Activated CD4-positive, alpha-beta T cell treated with anti-CD3 and anti-CD28 coated beads for 24 hours (primary cell): ENCODE measurements around the gene AGBL1.
"Not testable (repeated sequence)": the region's sequence is repeated elsewhere in the genome, so short reads cannot be mapped to it uniquely, and the experiment has no call there.

ENCODE experiments used
- DNase-seq, 2 donors: peaks; one replicate each; pipeline ENCODE4 v3.0.0-alpha.2; 2020; ENCODE audit warnings: low read depth in 2 of 2

The AGBL1 gene

DNA sequence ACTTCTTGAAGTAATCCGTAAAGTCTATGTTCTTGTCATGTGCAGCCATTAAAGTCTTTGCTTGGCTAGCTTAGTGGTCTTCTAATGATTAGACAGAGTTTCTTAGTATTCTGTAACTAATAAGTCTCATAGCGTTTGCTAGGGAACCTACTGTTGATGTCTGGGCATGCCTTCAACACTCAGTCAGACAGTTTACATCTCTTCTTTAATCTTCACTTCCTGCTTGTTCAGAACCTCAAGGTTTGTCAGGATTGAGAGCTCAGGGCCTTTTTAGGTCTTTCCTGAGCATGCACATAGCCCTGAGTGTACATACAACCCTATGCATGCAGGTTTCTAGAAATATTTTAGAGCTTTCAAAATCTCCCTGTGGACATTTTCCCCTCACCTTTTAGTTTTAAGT, 426.3 kb downstream of the AGBL1 start:
- DNase-seq = no peak

GRCh38 chr15:86506401-86506800, 426.7 kb downstream of the AGBL1 start:
- DNase-seq = no peak

GRCh38 chr15:86515625-86516024, 436.0 kb downstream of the AGBL1 start:
- no peak for DNase-seq

DNA sequence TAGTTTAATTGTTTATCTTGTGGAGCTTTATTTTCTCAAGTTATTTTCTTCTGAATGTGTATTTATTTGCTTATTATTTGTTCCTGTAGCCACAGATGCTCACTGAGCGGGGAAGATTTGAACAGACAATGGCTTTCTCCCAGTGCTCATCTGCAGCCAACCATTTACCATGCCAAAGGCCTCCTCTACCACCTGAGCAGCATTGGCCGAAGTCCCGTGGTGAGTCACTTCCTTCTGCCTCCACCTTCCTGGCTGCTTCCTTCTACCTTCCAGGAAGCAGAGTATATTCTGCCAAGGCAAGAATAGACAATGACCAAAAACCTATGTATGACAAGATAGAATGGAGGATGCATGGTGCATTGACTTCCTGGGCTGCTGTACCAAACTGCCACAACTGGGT, 443.1 kb downstream of the AGBL1 start:
- DNase-seq = no peak

DNA sequence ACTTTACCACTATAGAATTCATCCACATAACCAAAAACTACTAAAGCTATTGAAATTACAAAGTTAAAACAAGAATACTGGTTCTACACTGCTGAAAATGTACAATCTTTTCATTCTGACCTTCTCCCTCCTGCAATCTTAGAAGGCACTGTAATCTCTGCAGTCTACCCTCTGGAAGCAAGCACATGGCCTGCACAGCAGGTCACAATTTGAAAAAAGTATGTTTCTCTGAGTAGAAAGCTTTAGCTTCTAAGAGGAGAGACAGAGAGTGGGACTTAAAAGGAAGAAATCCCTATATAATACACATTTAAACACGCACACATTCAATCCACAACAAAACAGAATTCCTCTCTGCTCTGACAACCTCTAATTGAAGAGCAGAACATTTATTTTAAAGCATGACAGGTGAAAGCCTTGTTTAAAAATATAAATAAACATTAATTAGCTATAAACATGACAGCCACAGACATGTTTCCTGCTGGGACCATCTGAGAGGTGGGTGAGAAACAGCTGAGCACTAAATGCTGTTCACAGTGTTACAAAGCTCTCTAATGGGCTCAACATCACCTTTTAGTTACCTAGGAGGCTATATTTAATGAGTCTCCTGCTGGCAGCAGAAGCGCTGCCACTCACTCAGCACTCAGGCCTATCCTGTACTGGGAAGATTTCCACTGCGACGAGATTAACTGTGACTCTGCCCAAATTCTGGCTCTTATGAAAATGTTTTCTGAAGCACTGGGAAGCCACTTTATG, 447.4 kb downstream of the AGBL1 start:
- no peak for DNase-seq

GRCh38 chr15:86528094-86528493, 448.4 kb downstream of the AGBL1 start:
- DNase-seq = not testable (repeated sequence)

- no peak for DNase-seq
These were observed 458.5 kb downstream of the AGBL1 start for GRCh38 chr15:86538141-86538540.

DNA sequence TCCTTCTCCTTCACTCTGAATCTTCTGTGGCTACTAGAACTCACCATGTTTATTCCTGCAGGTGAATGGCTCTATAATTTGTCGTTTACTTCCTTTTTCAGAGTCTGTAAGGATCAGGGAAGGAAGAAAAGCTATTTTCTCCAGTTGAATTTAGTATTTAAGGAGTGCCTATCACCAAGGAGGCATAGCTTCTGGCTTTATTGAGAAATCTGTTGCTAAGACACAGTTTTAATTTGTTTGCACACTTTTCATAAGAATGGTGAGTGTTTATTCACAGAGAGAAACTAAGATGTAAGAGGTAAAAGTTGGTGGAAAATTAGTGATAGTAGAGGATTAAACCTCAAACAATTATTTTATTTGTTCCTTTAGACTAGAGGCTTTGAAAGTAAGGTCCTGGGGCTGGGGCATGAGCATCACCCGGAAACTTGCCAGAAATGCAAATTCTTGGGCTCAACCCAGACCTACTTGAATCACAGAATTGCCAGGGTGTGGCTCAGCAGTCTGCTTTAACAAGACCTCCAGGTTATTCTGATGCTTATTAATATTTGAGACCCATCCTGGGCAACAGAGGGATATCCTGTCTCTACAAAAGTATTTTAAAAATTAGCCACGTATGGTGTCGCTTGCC, 461.3 kb downstream of the AGBL1 start:
- DNase-seq = no peak

- no peak for DNase-seq
These were observed 461.9 kb downstream of the AGBL1 start for GRCh38 chr15:86541540-86541939.

- DNase-seq = no peak
These were observed 470.4 kb downstream of the AGBL1 start for GRCh38 chr15:86550075-86550474.

DNA sequence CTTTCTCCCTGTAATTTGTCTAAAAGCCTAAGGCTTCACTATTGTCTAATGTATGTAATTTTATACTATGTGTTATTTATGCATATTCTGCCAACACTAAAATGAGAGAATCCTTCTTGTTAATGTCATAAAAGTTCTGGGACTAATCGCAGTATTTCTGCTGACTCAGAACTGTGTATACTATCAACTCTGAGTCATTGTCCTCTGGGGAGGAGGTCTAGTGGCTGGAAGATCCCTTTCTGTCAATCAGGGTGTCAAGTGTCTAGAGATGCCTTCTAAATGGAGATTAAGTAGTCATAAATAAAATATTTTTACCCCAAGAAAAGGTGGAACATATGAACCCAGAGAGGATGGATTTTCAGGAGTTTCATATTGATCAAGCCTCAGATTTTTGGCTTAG, 473.4 kb downstream of the AGBL1 start:
- no peak for DNase-seq

- DNase-seq = no peak
These were observed 475.4 kb downstream of the AGBL1 start for GRCh38 chr15:86555098-86555497.

GRCh38 chr15:86555939-86556338, 476.3 kb downstream of the AGBL1 start:
- DNase-seq = no peak

DNA sequence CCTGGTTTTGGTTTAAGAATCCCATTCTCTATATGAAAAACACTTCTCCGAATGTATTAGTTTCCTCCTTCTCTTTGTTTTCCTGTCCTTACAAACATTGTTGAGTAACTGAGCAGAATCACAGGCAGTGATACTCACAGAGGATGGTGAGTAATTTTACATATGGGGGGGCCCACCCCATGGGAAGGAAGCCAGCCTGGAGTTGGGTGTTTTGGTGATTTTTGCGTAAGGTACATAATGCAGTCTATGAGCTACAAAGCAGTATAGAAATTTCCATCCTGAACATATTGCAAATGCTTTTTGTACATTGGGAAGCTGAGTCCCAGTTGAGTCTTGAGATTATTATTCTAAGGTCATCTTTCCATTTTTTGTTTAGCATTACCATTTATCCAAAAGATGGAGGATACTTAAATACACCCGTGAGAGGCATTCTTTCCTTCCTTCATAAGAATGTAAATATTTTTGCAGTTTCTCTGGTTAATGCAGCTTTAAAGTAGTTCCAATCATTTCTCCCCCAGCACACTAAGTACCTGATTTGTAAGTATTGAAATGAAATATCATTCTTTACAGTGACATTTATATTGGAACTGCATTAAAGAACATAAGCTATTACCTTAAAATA, 476.8 kb downstream of the AGBL1 start:
- DNase-seq = no peak

DNA sequence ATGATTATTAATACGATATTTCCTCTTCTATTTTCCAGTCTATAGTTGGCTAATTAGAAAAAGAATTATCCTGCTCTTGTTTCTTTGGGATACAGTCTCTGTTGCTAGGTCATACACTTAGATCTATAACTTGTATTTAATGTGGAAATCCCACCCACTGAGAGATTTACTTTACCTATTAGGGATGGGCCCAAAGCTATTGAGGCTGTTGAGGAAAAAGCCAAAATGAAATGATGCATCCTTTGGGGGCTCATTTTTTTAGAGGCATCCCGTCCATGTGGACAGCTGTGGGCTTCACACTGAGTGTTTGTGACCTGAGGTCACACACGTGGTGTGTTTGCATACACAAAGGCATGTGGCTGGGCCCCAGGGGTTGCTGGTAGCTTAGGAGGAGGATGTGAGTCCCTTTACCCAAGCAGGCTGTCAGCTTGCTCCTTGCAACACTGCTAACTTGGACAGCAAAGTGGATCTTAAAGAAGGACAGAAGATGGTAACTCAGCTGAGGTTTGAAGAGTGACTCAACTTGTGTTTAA, 477.4 kb downstream of the AGBL1 start:
- DNase-seq = no peak

DNA sequence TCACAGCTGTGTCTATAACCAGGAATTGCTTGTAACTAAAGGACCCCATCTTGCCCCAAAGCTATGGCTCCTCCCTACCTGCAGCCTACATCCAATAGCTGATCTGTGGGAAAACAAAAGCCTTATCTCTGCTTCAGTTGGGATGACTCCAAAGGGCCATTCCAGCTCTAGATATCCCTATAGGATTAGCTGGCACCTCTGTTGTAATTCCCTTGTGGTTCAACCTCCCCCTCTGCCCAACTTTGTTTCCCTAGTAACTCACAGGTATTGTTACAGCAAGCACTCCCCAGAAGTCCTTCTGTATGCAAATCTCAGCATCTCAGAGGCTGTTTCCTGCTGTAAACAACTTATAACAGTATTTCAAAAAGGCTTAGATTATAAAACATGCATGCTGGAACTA, 478.6 kb downstream of the AGBL1 start:
- DNase-seq = no peak

- no peak for DNase-seq
These were observed 479.0 kb downstream of the AGBL1 start for GRCh38 chr15:86558686-86559085.

- no peak for DNase-seq
These were observed 488.7 kb downstream of the AGBL1 start for GRCh38 chr15:86568378-86568777.

DNA sequence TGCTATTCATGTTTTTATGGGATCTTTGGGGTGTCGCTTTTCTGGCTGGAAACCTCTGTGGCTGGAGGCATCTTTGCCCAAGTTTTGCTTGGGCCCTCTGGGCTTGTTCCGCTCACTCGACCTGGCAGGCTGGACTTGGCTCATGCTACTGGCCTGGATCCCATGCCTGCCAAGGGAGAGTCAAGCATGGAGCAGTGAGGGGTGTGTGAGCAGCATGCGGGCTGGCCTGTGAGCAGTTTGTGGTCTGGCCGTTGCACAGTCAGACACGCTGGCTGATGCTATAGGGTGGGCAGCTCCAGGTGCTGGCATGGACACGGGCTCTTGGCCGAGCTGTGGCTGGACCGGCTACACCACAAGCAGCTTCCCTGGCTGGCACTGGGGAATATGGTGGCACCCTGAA, 491.1 kb downstream of the AGBL1 start:
- DNase-seq = no peak

DNA sequence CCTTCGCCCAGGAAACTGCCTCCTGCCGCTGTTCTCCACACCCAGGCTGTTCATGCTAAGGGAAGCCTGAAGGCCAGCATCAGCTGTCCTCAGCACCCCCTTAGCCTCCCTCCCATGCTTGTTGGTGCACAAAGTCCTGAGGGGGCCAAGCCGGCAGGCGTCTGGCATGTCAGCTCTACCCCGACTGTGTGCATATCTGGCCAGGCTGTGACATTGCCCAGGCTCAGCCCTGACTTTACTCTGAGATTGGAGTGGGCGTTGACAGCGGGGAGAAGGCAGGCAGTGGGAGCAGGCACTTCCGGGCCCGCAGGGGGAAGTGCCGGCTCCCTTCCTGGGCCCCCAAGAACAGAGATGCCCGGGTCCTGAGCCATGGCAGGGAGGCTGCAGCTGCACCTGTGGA, 492.2 kb downstream of the AGBL1 start:
- no peak for DNase-seq

- DNase-seq = no peak
These were observed 492.7 kb downstream of the AGBL1 start for GRCh38 chr15:86572368-86572841.

DNA sequence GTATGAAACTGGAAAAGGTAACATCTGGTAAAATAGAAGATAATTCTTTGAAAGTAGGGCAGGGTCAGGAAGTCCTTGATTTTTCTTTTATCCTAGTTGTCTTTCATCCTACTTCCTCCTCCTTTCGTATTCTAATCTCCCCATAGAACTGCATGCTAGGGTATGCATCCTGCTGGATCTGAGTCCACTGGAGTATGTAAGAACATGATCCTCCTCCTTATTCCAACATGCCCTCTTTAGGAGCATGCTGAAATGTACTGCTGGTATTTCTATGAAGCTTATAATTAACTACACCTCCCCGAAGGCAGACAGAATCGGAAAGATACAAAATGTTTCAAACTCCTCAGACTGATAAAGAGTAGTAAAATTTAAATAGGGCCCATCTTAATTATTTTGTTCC, 493.8 kb downstream of the AGBL1 start:
- no peak for DNase-seq

DNA sequence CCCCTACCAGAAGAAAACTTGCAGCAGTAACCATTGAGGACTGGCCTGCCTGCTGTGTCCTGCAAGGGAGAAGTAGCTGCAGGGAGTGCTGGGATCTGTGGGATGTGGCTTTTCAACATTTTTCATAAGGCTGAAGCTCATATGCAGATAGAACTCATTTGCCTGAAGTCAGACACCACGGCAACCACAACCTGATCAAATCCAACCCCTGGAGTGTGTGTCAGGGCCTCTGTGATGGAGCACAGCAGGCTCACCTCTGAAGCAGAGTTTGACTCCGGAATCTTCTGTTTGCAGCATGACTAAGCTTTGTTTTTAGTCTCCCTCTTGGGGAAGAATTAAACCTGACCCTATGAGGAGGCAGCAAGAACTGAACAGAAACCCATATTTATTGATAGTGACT, 508.7 kb downstream of the AGBL1 start:
- no peak for DNase-seq
